H1 (cell line): ENCODE measurements around the gene PNMA3. TPM values are rescaled to one million over a fixed set of nuclear protein-coding genes. Genes with fewer than 3 reads are reported as not detected.
"Not testable (repeated sequence)": the region's sequence is repeated elsewhere in the genome, so short reads cannot be mapped to it uniquely, and the experiment has no call there.

ENCODE experiments used
- CTCF ChIA-PET: fragments of 300-600 bp; sonication (Branson Sonifier 250); formaldehyde crosslinking; loops from one replicate; lab custom pipeline; 2021; ENCODE audit not compliant: partially characterized antibody; lab: Charles Lee
- POLR2A ChIA-PET: fragments of 300-600 bp; sonication (Branson Sonifier 250); formaldehyde crosslinking; loops from one replicate; lab custom pipeline; 2021; ENCODE audit warnings: inconsistent platforms; ENCODE audit not compliant: partially characterized antibody; lab: Charles Lee
- DNase-seq, 2 experiments: peaks; one replicate each; pipeline versions ENCODE4 v3.0.0 to v3.0.0-alpha.2; 2010 to 2022; ENCODE audit warnings: low spot score in 2 of 2, low read depth in 1 of 2, mixed read lengths in 1 of 2
- FAIRE-seq: peaks from 2 replicates; lab custom pipeline; 2011; peaks lifted over from hg19 to GRCh38; lab: Jason Lieb, UNC
- H2AFZ ChIP-seq: 2 replicates; pipeline ENCODE4 v1.8.1; 2012; ENCODE audit warnings: low read length, inconsistent platforms
- H2AK5ac ChIP-seq: 2 replicates; pipeline ENCODE4 v1.6.1; 2013; ENCODE audit warnings: low read depth, low read length
- H2BK120ac ChIP-seq: replicated peaks from 2 replicates; pipeline ENCODE3; 2013; ENCODE audit warnings: low read depth, low read length, inconsistent platforms
- H2BK12ac ChIP-seq: 2 replicates; pipeline ENCODE4 v1.6.1; 2013; ENCODE audit warnings: low read depth, low read length
- H2BK15ac ChIP-seq: 2 replicates; pipeline ENCODE4 v1.6.1; 2013; ENCODE audit warnings: low read length
- H2BK20ac ChIP-seq: 2 replicates; pipeline ENCODE4 v1.6.1; 2013; ENCODE audit warnings: low read length
- H2BK5ac ChIP-seq: 2 replicates; pipeline ENCODE4 v1.6.1; 2013; ENCODE audit warnings: low read depth, low read length
- H3K14ac ChIP-seq: 2 replicates; pipeline ENCODE4 v1.6.1; 2013; ENCODE audit warnings: inconsistent platforms; ENCODE audit not compliant: insufficient read length
- H3K18ac ChIP-seq: 2 replicates; pipeline ENCODE4 v1.6.1; 2013; ENCODE audit warnings: low read length; ENCODE audit errors: extremely low read depth
- H3K23ac ChIP-seq: 2 replicates; pipeline ENCODE4 v1.6.1; 2013; ENCODE audit warnings: inconsistent platforms; ENCODE audit not compliant: insufficient read length
- H3K23me2 ChIP-seq: 2 replicates; pipeline ENCODE4 v1.6.1; 2013; ENCODE audit warnings: low read depth, low read length
- H3K27ac ChIP-seq: 2 replicates; pipeline ENCODE4 v1.6.1; 2011; ENCODE audit warnings: low read depth, low read length, inconsistent platforms
- H3K27me3 ChIP-seq, 4 experiments: replicated peaks in 1 of 4; 1 replicate in 1 of 4; 2 replicates in 3 of 4; pipeline versions ENCODE4 v1.6.1 to v1.8.1; 2011 to 2013; ENCODE audit warnings: low read length in 3 of 4, mild to moderate bottlenecking in 3 of 4, inconsistent platforms in 2 of 4, mixed read lengths in 2 of 4, moderate library complexity in 1 of 4; ENCODE audit not compliant: control insufficient read depth in 3 of 4, insufficient read depth in 3 of 4; ENCODE audit errors: extremely low read depth in 1 of 4
- H3K36me3 ChIP-seq, 4 experiments: 2 replicates each; pipeline versions ENCODE4 v1.6.1 to v1.8.1; 2011 to 2013; ENCODE audit warnings: mild to moderate bottlenecking in 4 of 4, low read length in 3 of 4, moderate library complexity in 2 of 4, control low read depth in 1 of 4, inconsistent platforms in 1 of 4; ENCODE audit not compliant: insufficient read depth in 4 of 4, control insufficient read depth in 2 of 4
- H3K4ac ChIP-seq: replicated peaks from 2 replicates; pipeline ENCODE3; 2013; ENCODE audit warnings: low read length, low read depth, mixed read lengths, inconsistent platforms; ENCODE audit not compliant: insufficient read length
- H3K4me1 ChIP-seq, 4 experiments: replicated peaks in 1 of 4; 1 replicate in 1 of 4; 2 replicates in 3 of 4; pipeline versions ENCODE4 v1.6.1 to v1.8.1; 2011 to 2013; ENCODE audit warnings: low read length in 3 of 4, inconsistent platforms in 2 of 4, mixed read lengths in 1 of 4; ENCODE audit not compliant: insufficient read depth in 4 of 4, control insufficient read depth in 3 of 4
- H3K4me2 ChIP-seq, 2 experiments: 2 replicates each; pipeline versions ENCODE4 v1.6.1 to v1.8.1; 2011 to 2013; ENCODE audit warnings: low read depth in 2 of 2, low read length in 2 of 2, control low read depth in 1 of 2, inconsistent platforms in 1 of 2, mild to moderate bottlenecking in 1 of 2; ENCODE audit not compliant: insufficient read depth in 1 of 2
- H3K4me3 ChIP-seq, 4 experiments: fragments of 200-600, 300-600 bp in 1 of 4; sonication (generic), shearing (Covaris generic), sonication (Bioruptor Twin) in 1 of 4; 2 replicates each; pipeline versions ENCODE4 v1.5.1 to v1.8.1; 2011 to 2016; ENCODE audit warnings: low read length in 4 of 4, low read depth in 3 of 4, control low read depth in 2 of 4, inconsistent platforms in 2 of 4, mild to moderate bottlenecking in 2 of 4, mixed read lengths in 1 of 4, moderate library complexity in 1 of 4; ENCODE audit not compliant: insufficient read depth in 2 of 4; ENCODE audit errors: extremely low read depth in 1 of 4
- H3K56ac ChIP-seq: replicated peaks from 2 replicates; pipeline ENCODE3; 2013; ENCODE audit warnings: low read depth, mild to moderate bottlenecking, mixed read lengths, low read length, inconsistent platforms; ENCODE audit not compliant: insufficient read length
- H3K79me1 ChIP-seq: 2 replicates; pipeline ENCODE4 v1.6.1; 2013; ENCODE audit warnings: low read depth, low read length, control low read depth
- H3K79me2 ChIP-seq, 2 experiments: 2 replicates each; pipeline versions ENCODE4 v1.6.1 to v1.8.1; 2012 to 2013; ENCODE audit warnings: low read length in 2 of 2, mild to moderate bottlenecking in 2 of 2, inconsistent platforms in 1 of 2; ENCODE audit not compliant: insufficient read depth in 2 of 2, control insufficient read depth in 1 of 2
- H3K9ac ChIP-seq, 4 experiments: replicated peaks in 1 of 4; 1 replicate in 1 of 4; 2 replicates in 3 of 4; pipeline versions ENCODE4 v1.6.1 to v1.8.1; 2011 to 2013; ENCODE audit warnings: low read depth in 3 of 4, low read length in 3 of 4, control low read depth in 2 of 4, mild to moderate bottlenecking in 2 of 4, moderate library complexity in 2 of 4, inconsistent platforms in 1 of 4; ENCODE audit errors: extremely low read depth in 1 of 4
- H3K9me3 ChIP-seq, 2 experiments: 2 replicates each; pipeline versions ENCODE4 v1.6.1 to v1.8.1; 2012 to 2013; ENCODE audit warnings: mild to moderate bottlenecking in 2 of 2, moderate library complexity in 2 of 2, control low read depth in 1 of 2, inconsistent platforms in 1 of 2, low read depth in 1 of 2, low read length in 1 of 2, mixed read lengths in 1 of 2; ENCODE audit not compliant: insufficient read depth in 2 of 2
- H4K20me1 ChIP-seq, 2 experiments: replicated peaks in 1 of 2; 2 replicates each; pipeline versions ENCODE3 to v1.8.1; 2011 to 2013; ENCODE audit warnings: inconsistent platforms in 2 of 2, low read length in 2 of 2, mild to moderate bottlenecking in 1 of 2; ENCODE audit not compliant: insufficient read depth in 2 of 2, control insufficient read depth in 1 of 2
- H4K5ac ChIP-seq: 2 replicates; pipeline ENCODE4 v1.6.1; 2013; ENCODE audit warnings: low read length, low read depth, mixed read lengths, inconsistent platforms; ENCODE audit not compliant: insufficient read length
- H4K8ac ChIP-seq: 2 replicates; pipeline ENCODE4 v1.8.0; 2013; ENCODE audit warnings: mild to moderate bottlenecking, moderate library complexity, low read length, inconsistent platforms; ENCODE audit not compliant: insufficient read depth; ENCODE audit errors: extremely low read depth
- H4K91ac ChIP-seq: replicated peaks from 2 replicates; pipeline ENCODE3; 2013; ENCODE audit warnings: low read length, mixed read lengths, inconsistent platforms; ENCODE audit not compliant: insufficient read length
- WGBS, 2 experiments: shearing (Covaris generic) in 1 of 2; methylation state at CpG; one replicate each; pipeline versions ENCODE4 v1.1.6 to v1.1.7; 2013 to 2015; ENCODE audit warnings: low lambda C conversion rate in 2 of 2, mixed read lengths in 2 of 2, inconsistent platforms in 1 of 2, low coverage in 1 of 2, missing lambda C conversion rate in 1 of 2; ENCODE audit not compliant: insufficient replicate concordance in 2 of 2, insufficient coverage in 1 of 2, insufficient read length in 1 of 2; ENCODE audit errors: extremely low coverage in 1 of 2, missing lambda C conversion rate in 1 of 2; 5-methylcytosine and 5-hydroxymethylcytosine counted together
- polyA plus RNA-seq, 7 experiments: library from polyadenylated mRNA; depleted of rRNA in 3 of 7; stranded (reverse) in 5 of 7; unstranded in 2 of 7; fragments of >200 nt in 5 of 7; fragments of 200-250 nt in 2 of 7; gene quantifications; 1 replicate in 5 of 7; 2 replicates in 1 of 7; 4 replicates in 1 of 7; pipeline versions ENCODE4 v1.2.1 to v1.2.3, GENCODE V29; 2011 to 2013; ENCODE audit warnings: missing spikeins in 2 of 7, mixed read lengths in 2 of 7
- total RNA-seq: library from RNA; stranded (reverse); fragmentation: NEBNext Ultra II Directional; extraction: Animal tissue kit (Norgen Biotek cat#: 25700); gene quantifications from 2 replicates; pipeline ENCODE4 v1.2.1, GENCODE V29; 2021

Gene PNMA3
- total and polyA plus RNA-seq, 2 of the 8 experiments (the other 6 are each of a cell fraction or from before 2014, with no cell fraction given) = 3.3 to 6.9 TPM

- H3K36me3 ChIP-seq, H2AK5ac ChIP-seq, H3K4me2 ChIP-seq, DNase-seq, H2BK5ac ChIP-seq, H2BK20ac ChIP-seq, H3K27me3 ChIP-seq, H3K79me1 ChIP-seq, POLR2A ChIA-PET, H3K9me3 ChIP-seq, FAIRE-seq, H2BK12ac ChIP-seq, H3K4me1 ChIP-seq, H2AFZ ChIP-seq, H3K4ac ChIP-seq, H2BK120ac ChIP-seq, H2BK15ac ChIP-seq, H4K20me1 ChIP-seq, H3K14ac ChIP-seq, H3K23ac ChIP-seq, H3K9ac ChIP-seq, H3K56ac ChIP-seq, H3K27ac ChIP-seq, H3K4me3 ChIP-seq, H4K8ac ChIP-seq, H4K5ac ChIP-seq, H3K79me2 ChIP-seq, H4K91ac ChIP-seq, H3K18ac ChIP-seq, H3K23me2 ChIP-seq: not testable (repeated sequence)
- CTCF ChIA-PET = interaction anchor here (0.7 kb wide), 1 partner anchor 27 kb away, joined by 3 read pairs; no protein-coding TSS in a partner anchor
- 82% methylated on average over 1 of the region's 2 CpGs; no CpG with 5 or more reads in 1 of the 2 experiments for WGBS, 2 experiments
Measured at GRCh38 chrX:153026501-153026900, 29.8 kb upstream of the PNMA3 start.

- H3K4me3 ChIP-seq, H2AFZ ChIP-seq, H2BK120ac ChIP-seq, H3K79me2 ChIP-seq, H3K79me1 ChIP-seq, H4K8ac ChIP-seq, H3K9me3 ChIP-seq, H4K91ac ChIP-seq, H3K9ac ChIP-seq, H3K27ac ChIP-seq, H3K23me2 ChIP-seq, H3K23ac ChIP-seq, H2BK20ac ChIP-seq, H3K4me1 ChIP-seq, H2BK5ac ChIP-seq, H4K20me1 ChIP-seq, H2BK12ac ChIP-seq, H2AK5ac ChIP-seq, DNase-seq, H3K4me2 ChIP-seq, H3K18ac ChIP-seq, H3K14ac ChIP-seq, H3K27me3 ChIP-seq, H3K56ac ChIP-seq, H4K5ac ChIP-seq, H3K4ac ChIP-seq, H2BK15ac ChIP-seq, H3K36me3 ChIP-seq, POLR2A ChIA-PET: not testable (repeated sequence)
- WGBS, 2 experiments = no CpG with 5 or more reads among the region's 11 CpGs
- FAIRE-seq = peak; percentile 81
- CTCF ChIA-PET = interaction anchor here (1.1 kb wide), 1 partner anchor 68 kb away, joined by 4 read pairs; no protein-coding TSS in a partner anchor
Measured at GRCh38 chrX:153028487-153028886, 27.8 kb upstream of the PNMA3 start.
